ENCODE measurements around the gene SHB.

The SHB gene

DNA sequence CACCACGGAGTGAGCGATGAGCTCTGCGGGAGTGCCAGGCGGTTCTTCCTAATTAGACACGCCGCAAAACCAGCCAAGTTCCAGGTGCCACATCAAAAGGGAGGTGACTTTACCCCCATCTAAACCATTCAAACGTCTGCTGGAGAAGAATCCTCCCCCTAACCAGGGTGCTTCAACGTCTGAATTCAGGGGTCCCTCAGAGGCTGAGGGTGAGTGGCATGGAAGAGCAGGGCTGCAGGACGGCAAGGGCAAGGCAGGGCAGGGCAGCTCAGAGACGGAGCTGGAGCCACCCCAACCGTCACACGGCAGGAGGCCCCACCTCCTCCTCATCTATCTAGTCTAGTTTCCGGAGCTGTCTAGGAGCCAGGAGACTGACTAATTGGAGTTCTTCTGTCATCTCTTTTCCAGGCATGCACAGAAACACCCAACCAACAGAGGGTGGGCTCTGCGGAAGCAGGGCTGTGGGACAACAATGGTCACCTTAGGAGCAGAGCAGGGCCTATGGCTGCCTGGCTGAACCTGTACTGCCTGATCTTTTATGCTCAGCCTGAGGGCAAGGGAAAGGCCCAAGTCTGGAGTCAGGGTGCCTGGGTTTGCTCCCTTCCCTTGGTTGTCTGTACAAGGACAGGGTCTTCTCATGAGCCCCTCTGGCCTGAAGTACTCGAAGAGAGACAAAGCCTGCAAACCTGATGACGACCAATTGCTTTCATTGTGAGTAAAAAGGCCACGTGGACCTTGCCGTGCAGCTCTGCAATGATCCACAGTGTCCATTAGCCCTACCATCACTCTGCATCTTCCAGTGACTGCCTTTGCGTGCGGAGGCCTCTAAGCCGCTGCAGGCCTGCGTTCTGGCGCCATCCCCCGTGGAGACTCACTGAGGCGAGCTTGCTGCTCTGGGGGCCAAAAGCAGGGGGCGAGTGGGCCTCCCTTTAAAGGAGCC, 84.1 kb downstream of the SHB start:
- no peak for DNase-seq

DNA sequence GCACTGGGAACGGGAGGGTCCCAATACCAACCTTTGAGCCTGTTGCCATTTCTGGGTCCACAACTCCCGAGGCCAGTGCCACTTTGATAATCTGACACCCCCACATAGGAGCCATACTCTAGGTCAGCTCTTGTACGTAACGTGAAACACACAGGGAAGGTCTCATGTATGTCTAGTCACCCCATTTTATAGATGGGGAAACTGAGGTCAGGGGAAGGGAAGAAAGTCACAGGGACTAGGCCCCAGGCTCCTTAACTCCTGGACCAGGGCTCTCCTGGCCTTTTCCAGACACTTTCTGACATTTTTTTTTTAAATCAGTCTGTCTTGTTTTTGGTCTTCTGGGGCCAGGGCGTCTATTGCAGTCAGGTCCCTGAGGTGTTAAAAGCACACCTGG, 84.8 kb downstream of the SHB start:
- DNase-seq, result no peak

DNA sequence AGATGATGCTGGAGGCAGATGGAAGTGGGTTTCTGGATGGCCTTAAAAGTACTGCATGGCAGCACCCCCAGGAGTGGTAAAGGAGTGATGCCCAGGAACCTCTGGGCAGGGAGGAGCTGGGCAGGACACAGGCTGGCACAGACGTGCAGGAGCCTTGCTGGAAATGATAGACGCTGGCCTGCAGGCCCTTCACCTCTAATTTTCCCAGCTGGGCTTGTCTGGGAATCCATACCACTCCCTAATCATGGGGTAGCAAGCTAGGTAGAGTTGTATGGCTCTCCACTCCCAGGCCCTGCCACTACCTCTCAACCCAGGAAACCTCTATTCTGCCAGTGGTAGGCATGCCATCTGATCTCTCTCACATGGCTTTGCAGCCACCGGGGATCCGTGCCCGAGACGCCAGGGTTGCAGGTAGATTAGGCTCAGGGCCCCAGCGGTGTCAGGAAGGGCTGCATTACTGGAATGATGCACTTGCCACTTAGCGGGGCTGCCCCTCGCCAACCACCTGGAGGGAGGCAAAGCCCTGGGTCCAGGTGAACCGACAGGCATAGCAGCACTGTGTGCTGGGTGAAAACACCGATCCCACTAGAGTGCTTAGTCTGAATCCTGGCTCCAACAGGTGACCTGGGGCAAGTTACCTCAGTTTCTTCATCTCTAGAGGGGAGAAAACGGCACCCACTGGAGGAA, 85.5 kb downstream of the SHB start:
- no peak for DNase-seq

DNA sequence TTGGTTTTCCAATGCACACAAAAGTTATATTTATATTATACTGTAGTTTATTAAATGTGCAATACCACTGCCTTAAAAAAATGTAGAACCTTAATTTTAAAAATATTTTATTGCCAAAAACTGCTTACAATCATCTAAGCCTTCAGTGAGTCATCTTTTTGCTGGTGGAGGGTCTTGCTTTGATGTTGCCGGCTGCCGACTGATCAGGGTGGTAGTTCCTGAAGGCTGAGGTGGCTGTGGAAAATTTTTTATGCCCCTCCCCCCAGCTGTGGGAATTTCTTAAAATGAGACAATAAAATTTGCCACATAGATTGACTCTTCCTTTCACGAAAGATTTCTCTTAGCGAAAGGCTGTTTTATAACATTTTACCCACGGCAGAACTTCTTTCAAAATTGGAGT, 89.2 kb downstream of the SHB start:
- no peak for DNase-seq

DNA sequence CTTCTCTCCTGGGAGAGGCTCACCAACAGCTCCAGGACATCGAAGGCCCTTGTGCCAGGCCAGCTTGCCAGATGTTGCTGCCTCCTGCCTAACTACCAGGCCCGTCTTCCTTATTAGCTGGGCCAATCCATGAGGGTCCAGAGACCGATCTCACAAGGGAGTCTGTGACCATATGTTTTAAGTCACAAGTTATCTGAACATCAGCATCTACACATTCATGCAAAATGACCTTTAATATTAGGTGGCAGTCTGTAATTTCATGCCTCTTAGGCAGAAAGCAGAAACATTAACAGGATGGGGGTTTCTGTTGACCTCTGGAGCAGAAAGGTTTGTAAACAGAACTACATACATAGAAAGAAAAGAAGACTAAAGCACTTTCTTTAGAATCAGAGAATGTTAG, 90.0 kb downstream of the SHB start:
- no peak for DNase-seq

DNA sequence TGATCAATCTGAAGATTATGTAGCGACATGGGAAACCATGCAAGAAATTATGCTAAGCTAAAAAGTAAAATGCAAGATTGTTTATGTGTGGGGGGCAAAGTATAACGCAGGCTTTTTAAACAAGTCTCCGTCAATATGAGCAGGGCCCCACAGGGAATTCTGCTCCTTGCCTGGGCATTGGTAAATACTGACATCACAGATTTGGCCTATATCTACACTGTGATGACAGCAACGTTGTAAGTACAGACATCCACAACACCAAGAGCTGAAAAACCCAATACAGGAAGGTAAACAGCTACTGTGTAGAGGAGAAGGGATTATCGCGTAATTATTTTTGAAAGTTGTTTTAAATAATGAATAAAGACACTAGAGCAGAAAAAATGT, 90.6 kb downstream of the SHB start:
- DNase-seq, result no peak

DNA sequence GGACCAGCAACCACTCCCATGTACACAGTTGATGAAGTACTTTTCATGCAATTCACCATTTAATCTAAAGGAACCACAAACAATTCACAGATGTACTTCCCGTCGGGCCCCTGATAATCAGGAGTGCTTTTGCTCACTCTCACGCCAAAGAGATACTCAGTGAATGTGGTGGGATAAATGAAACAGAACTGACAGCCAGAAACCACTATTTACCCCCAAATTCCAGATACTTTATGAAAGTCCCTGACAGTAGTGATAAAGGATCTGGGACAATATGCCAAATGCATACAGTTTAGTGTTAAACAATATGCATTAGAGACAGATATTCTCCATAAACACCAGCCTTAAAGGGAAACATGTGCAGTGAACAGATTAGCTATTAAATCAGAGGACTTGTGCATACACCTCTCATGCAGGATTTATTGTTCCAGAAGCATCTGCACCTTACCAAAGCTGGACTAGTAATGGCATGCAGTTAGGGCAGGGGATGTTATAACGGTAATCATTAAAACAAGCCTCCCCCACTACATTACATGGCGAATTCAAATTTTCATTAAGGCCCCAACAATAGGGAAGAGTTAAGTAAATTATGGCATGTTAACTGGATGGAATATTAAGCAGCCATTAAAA, 91.1 kb downstream of the SHB start:
- DNase-seq, result no peak

DNA sequence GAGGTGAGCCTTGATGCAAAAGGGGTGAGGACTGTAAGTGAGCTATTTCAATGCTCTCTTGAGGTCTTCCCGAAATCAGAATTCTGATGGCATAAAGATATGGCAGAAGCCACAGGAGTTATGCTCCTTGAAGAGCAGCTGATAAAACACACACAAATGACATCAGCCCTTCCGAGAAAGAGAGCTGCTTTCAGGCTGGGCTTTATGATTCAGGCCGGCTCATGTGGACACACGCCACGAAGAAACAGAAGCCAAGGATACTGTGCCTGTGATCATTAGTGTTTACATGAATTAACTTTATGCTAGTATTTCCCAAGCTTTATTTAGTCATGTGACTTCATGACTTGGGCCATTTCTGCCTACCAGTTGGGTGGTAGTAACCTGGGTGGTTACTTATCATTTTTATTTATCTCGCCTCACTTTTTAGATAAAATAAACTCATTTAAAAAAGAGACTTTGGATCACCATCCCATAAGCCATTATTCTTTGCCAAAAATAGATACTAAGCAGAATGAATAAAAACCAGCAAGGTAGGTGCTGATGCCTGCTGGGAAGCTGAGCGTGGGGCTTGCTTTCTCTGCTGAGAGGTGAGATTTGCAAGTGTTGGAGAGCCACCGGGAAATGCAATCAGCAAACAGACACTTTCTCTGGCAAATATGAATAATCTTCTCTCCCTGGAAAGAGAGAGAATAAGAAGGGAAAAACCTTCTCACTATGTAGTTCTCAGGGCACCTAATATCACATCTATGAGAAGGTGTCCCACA, 92.1 kb downstream of the SHB start:
- no peak for DNase-seq

DNA sequence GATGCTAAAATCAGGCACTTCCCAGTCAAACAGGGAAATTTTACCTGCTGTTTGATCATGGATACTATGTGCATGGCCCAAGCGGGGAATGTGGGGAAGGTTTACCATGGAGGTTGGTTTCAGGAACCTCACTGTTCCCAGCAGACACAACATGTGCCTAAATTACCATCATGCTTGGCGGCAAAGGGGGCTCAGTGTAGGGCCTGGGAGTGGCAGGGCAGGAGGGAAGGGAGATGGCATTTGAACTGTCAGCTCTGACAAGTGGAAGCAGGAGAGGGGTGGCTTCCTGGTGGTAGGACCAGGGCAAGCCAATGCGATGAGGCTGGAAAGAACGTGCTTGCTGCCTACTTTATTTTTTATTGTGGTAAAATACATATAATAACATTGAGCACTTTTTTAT, 93.4 kb downstream of the SHB start:
- DNase-seq, result no peak

DNA sequence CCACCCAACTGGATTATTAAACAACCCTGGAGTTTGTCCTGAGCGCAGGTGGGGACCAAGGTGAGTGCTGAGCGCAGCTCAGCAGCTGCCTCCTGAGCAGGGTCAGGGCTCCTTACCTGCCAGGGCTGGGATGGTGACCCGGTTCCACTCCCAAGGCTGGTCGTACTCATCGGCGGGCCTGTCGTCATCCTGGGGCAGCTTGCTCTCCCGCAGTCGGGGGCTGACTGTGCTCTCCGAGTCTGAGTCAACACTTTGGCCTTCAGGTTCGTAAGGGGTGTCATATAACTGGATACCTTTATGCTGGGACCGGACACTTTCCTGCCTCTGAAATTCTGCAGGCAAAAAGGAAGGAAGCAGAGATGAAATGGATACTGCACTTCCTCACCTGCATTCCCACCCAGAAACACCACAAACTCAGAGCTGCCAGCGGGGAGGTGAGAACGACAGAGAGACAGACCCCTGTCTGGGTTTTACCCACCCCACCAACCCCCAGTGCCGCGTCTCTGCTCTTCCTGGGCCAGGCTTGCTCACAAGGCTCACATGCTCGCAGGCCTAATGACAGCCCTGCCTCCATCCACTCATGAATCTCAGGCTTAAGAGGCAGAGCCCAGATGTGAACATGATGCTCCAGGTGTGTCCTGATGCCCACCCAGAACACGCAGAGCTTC, 94.4 kb downstream of the SHB start:
- DNase-seq, result no peak

DNA sequence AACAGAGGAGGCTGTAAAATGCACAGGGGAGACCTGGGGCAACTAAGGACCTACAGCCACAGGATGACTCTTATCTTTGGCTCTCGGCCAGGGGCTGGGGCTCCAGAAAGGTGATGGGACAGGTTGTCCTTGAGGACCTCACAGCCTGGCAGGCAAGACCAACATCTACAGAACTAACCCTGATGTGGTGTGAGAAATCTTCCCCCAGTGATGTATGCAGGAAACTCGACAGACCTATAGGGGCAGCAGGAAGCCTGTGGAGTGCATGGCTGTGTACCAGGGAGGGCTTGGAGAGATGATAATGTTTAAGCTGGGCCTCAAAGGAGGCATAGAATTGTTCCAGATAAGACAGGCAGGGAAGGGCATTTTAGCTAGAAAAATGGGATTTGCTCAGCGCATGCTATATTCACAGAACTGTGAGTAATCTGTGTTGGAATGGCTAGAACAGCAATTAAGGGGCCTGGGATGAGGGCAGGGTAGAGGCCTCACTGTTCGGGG, 96.6 kb downstream of the SHB start:
- DNase-seq, result no peak

DNA sequence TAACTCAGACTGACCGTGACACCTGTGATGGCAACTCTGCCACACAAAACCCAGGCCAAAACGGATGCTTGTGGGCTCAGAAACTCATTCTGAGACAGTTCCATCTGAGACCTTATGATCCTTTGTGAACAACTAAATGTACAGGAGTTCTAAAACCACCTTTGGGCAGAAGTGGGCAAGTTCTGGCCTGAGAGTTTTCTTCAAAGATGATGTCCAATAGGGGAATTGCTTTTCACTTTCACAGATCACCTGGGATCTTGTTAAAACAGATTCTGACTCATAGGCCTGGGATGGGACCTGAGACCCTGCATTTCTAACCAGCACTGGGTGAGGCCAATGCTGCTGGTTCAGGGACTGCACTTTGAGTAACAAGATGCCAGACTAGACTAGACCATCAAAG, 97.3 kb downstream of the SHB start:
- no peak for DNase-seq

DNA sequence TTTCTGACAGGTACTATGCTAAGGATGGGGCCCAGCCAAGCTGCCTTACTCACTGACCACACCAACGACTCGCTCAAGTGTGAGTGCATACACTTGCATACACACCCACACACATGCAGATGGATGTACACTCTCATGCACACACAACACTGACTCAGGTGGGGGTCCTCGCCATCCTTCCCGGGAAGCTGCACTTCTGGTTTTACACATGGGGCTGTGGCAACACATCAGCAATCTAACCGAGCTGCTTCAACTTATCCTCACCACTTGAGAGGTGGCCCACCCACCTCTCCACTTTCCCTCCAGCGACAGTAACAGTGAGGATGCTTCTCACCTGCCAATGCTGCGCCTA, 97.9 kb downstream of the SHB start:
- DNase-seq, result no peak

DNA sequence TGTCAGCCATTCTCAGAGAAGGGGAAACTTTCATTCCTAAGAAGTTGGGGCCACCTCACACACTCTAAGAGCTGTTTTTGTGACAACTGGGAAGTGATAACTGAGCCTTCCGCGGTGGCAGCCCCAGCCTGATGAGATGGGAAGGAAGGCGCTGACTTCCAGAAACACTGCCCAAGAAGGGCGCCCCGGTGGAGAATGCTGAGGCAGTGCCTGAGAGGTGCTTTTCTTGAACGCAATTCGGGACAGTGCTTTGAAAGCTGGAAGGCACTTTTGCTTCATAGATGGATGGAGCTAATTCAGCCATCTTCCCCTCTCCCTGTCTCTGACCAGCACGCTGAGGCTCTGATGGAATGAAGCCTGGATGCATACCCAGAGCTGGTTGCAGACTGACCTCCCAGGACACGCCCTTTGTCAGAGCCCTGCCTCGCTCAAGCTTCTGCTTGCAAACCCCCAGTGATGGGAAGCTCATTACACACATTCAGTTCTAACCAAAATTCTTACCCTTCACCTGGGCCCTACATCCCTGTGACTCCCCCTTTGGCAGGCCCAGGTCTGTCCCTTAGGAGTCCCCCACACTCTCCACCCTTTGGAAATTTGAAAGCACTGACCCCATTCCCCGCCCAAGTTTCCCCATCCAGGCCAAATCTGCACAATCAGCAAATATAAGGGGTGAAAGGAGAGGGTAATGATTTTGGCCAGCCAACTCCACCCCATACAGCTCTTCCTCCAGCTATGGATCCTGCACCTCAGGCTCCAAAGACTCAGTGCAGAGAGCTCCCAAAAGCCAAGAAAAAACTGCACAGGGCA, 98.5 kb downstream of the SHB start:
- no peak for DNase-seq

DNA sequence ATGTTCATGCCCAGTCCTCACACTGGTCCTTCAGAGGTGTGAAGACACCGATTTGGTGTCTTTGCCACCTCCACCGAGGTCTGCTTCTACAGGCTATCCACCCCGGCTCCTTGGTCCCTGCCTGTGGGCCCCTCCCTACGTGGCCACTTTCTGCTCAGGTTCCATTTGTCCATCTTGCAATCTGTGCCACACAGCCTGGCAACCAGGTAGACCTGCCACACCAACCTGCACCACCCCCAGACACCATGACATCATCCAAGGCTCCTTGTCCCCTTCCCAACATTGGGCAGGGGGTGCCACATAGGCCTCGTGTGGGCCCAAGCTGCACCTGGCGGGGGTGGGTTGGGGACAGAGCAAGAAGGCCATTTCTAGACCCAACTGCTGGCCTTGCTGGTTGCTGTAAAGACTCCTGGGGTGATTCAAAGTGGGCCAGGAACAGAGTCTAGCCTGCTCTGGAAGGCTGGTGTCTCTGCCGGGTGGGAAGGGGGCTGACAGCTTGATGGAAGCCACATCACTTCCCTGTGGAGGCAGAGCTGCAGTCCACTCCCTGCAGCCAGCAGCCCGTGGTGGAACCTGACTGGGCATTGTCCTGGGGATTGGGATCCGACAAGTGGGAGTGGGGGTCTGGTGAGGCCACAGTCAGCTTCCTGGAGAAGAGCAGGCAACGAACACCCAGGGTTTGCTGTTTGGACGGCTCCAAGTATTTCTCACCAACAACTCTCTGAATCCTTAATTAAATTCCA, 99.3 kb downstream of the SHB start:
- no peak for DNase-seq

DNA sequence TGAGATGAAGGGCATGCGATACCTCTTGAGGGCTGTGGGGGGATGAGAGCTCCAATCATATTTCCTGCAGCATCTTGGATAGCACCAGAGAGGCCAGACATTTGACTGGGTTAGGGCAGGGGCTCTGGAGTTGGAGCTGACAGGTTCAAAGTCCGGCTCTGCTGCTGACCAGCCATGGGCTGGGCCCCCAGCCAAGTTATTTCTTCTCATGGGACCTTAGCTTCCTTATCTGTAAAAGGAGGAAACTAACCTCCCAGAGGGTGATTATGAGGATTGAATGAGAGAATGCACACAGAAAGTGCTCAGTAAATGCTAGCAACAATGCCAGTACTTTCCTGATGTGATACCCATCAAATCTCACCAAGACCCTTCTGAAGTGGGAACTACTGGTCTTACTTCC, 99.9 kb downstream of the SHB start:
- no peak for DNase-seq

DNA sequence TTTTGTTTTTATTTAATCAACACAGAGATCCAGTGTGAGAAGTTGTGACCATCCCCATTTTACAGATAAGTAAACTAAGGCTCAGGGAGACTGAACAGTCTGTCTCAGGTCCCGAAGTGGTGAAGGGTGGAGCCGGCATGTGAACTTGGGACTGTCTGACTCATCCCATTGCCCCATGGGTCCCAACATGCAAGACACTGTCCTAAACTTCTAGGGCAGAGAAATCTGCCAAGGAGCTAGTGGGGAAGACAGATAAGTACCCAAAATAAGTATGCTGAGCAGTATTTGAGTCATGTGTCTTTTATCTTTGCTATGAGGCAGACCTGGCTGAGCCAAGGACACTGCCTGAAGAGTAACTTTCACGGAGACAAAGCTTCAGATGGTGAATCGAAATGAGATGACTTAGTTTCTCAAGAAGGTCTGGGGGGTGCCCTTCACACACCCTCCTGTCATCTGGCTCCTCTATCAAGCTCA, 100.8 kb downstream of the SHB start:
- no peak for DNase-seq

DNA sequence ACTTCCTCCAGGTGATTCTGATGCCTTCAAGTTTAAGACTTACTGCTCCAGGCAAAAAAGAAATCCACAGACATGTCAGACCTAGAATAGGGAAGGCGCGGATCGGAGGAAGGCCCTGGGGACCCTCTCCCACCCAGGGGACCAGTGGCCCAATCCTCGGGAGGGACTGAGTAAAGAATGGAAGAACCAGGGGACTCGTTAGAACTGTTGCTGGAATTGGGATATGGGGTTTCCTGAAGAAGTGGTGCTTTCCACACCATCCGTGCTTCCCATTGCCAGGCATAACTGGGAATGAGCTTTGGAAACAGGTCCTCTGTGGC, 101.3 kb downstream of the SHB start:
- DNase-seq, result no peak

DNA sequence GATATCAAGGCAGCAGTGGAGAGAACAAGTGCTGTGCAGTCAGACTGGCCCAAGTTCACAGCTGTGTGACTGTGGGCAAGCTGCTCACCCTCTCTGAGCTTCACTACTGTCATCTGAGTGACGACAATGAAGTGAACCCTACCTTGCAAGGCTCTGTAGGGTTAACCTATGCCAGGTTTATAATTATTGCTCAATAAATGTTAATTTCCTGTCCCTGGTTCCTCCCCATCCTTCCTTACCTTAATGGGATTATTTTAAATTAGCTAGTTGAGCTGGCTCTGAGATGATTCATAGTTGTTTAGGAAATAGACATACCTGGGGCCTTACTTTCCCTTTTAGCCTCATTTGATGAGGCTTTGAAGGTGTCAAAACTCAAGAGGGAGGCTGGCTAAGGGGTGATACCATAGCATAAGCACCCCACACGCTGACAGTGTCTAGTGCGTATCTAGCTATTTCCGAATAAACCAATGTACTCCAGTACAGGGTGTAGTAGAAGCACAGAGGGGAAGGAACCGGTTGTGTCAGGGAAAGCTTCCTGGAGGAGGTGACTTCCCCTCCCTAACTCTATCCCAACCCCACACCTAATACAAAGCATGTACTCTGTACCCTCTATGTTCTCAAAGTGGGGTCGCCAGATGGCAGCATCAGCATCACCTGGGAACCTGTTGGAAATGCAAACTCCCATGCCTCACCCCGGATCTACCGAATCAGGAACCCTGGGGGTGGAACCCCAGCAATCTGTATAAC, 101.8 kb downstream of the SHB start:
- DNase-seq, result no peak

DNA sequence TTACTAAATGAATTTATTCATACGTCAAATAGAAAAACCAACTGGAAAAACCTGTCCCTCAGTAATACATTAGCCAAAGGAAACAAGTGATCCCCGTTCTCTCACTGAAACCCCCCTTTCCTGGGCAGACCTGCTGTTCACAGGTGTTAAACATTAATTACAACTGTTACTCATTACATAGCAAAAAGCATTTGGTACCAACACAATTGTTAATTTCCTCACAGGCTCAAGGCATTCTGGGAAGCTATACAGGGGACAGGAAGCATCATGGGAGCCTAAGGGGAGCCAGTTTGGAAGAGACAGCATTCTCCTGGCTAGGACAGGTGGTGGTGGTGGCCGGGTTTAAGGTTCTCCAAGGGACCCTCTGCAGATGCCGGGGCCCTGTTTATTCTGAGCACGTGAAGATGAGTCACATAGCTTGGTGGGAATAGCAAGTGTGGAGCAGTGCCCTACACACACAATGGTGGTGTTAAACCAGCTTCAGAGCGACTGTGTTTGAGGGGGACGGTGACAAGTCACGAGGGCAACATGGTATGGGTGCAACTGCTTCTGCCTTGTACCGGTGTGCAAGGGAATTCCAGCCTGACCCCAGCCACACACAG, 102.5 kb downstream of the SHB start:
- DNase-seq, result no peak
